AG09319 (cell line): ENCODE data around the gene C1orf159.
A peak's percentile ranks its signal among the peaks of the same experiment; 100 is the strongest.

Source experiments
- DNase-seq: peaks from one replicate; pipeline ENCODE4 v3.0.0-alpha.2; 2010; ENCODE audit warnings: low read depth; ENCODE audit errors: extremely low read depth
- TF ChIP-seq, protein P1 (sequence below): IDR thresholded peaks from 2 replicates; pipeline ENCODE4 v1.5.1; 2011; ENCODE audit warnings: low read depth, mild to moderate bottlenecking, inconsistent platforms, low read length, moderate library complexity

Gene C1orf159

DNA sequence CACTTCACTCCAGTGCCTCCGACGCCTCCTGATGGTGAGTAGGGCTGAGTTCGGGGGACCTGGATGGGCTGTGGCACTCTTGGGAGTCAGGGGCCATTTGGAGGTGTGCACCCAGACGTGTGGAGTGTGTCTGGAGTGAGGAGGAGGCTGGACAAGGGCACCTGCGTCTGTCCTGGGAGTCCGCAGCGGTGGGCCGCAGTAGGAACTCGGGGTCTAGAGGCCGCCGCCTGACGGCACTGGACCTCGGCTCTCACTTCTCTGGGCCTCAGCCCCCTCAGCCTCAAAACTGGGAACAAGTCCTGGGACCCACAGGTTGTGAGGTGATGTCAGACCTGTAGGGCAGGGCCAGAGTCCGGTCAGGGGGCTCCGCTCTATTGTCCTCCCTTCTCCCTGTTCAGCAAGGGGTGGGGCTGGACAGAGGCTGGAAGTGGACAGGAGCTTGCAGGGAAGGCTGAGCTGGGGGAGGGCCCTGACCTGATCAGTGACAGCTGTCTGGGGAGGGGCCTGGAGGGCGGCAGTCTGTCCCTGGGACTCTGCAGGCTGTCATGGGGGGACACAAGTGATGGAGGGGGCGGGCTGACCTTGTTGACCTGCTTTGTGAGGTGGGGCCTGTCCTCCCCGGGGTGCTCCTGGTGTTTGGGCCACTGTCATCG is 80.5 kb downstream of the C1orf159 start:
- no peak for DNase-seq
- TF ChIP-seq, protein P1, sequence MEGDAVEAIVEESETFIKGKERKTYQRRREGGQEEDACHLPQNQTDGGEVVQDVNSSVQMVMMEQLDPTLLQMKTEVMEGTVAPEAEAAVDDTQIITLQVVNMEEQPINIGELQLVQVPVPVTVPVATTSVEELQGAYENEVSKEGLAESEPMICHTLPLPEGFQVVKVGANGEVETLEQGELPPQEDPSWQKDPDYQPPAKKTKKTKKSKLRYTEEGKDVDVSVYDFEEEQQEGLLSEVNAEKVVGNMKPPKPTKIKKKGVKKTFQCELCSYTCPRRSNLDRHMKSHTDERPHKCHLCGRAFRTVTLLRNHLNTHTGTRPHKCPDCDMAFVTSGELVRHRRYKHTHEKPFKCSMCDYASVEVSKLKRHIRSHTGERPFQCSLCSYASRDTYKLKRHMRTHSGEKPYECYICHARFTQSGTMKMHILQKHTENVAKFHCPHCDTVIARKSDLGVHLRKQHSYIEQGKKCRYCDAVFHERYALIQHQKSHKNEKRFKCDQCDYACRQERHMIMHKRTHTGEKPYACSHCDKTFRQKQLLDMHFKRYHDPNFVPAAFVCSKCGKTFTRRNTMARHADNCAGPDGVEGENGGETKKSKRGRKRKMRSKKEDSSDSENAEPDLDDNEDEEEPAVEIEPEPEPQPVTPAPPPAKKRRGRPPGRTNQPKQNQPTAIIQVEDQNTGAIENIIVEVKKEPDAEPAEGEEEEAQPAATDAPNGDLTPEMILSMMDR = no peak

DNA sequence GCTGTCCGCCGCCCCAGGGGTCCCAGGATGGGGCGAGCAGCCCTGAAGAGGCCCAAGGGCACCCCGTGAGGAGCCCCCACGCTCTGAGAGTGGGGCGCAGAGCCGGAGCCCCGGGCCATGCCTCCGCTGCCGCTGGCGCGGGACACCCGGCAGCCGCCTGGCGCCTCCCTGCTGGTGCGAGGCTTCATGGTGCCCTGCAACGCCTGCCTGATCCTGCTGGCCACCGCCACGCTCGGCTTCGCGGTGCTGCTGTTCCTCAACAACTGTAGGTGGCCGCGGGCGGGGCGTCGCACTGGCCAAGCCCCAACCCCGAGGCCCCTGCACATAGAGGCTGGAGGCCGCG is 81.5 kb downstream of the C1orf159 start:
- no peak for DNase-seq
- TF ChIP-seq, protein P1 = no peak

DNA sequence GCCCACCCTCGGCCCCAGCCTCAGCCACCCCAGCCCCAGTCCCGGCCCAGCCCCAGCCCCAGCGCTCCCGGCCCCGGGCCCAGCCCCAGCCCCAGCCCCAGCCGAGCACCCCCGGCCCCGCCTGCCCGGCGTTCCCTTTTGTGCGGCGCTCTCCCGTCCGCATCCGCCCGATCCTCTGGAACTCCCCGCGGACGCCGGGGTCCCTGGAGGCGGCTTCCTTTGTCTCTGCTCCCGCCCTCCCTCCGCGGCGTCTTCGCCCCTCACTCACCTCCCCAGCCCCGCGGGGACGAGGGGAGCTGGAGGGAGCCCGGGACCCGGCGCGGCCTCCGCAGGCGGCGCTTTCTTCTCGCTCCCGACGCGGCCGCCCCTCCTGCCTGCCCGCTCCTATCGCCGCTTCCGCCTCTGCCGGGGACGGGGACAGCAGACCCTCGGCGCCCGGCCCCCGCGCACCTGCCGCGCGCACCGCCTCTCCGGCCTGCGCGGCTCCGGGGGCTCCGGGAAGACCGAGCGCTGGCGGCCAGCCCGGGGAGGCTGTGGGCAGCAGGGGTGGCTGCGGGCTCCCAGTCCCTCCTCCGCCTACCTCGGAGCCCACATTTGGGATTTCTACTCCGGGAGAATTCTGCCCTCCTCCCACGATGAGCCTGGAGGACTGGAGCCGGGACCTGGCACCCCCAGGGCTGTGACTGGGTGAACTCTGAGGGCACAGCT is 82.0 kb downstream of the C1orf159 start:
- TF ChIP-seq, protein P1 = no peak
- DNase-seq = no peak

DNA sequence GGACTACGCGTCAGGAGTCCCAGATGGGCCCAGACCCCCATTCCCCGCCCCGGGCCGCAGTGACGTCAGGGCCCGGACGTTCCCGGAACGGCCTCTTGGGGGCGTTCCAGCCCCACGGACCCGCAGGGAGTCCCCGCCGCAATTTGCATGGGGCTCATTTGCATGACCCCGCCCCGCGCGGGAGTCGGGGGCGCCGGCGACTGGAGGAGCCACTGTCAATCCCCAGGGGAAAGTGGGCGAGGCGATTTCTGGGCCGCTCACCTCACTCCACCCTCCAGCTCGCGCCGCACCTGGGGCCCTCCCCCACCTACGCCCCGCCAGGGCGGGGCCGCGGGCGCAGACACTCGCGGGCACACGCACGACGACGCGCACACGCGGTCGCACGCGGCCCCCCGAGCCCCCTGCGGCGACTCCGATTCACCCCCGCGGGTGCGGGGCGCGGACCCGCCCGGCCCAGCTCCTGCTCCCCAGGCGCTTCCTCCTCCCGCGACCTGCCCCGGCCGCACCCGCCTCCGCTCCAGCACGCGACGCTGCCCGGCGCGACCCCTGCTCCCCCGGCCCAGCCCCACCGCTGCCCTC is 82.8 kb downstream of the C1orf159 start:
- DNase-seq = peak; percentile 10
- TF ChIP-seq, protein P1 = peak; percentile 60

DNA sequence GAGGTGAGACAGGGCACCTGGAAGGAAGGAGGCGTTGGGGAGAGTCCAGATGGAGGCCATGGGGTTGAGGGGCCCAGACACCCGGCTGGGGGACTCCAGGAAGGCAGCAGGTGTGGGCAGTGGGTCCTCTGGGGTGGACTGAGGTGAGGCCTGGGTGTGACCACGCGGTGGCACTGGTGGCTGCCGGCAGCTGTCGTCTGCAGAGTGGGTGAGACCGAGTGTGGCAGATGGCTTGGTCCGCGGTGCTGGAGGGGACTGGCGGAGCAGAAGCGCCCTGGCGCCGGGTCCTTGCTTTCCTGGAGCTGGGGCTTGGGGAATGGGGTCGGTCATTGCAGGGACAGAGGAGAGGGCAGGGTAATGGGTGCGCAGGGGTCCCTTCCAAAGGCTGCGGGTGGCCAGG is 83.5 kb downstream of the C1orf159 start:
- TF ChIP-seq, protein P1 = no peak
- DNase-seq = no peak
